Stimulated activated naive B cell treated with anti-CD40 and anti-IgM and Interleukin-4, amounts not matched to agents 10 μg/mL and 1 μg/mL and 100 μg/mL, for 72 hours (primary cell): ENCODE results near the gene UTRN.
A peak's percentile ranks its signal among the peaks of the same experiment; 100 is the strongest.

ENCODE experiments used
- ATAC-seq, 2 donors: fragments of 150-1000 bp; cut with Tn5 transposase; replicated peaks; 2 replicates each; pipeline ENCODE4 v1.10.0; 2021; ENCODE audit warnings: moderate library complexity in 1 of 2
- DNase-seq: peaks from one replicate; pipeline ENCODE4 v3.0.0; 2021
- H3K27ac Mint-ChIP-seq: one replicate; pipeline ENCODE4 v1.8.0; 2022; ENCODE audit warnings: mild to moderate bottlenecking, mixed read lengths
- H3K27me3 Mint-ChIP-seq, 2 donors: one replicate each; pipeline ENCODE4 v1.8.0; 2022; ENCODE audit warnings: mixed read lengths in 2 of 2
- H3K36me3 Mint-ChIP-seq, 2 donors: one replicate each; pipeline ENCODE4 v1.8.0; 2022; ENCODE audit warnings: mixed read lengths in 2 of 2, mild to moderate bottlenecking in 1 of 2
- H3K4me1 Mint-ChIP-seq, 2 donors: one replicate each; pipeline ENCODE4 v1.8.0; 2022; ENCODE audit warnings: mixed read lengths in 2 of 2, mild to moderate bottlenecking in 1 of 2
- H3K4me3 Mint-ChIP-seq, 2 donors: one replicate each; pipeline ENCODE4 v1.8.0; 2022; ENCODE audit warnings: mild to moderate bottlenecking in 2 of 2, mixed read lengths in 2 of 2, moderate library complexity in 1 of 2
- H3K9me3 Mint-ChIP-seq, 2 donors: one replicate each; pipeline ENCODE4 v1.8.0; 2022; ENCODE audit warnings: mixed read lengths in 2 of 2, mild to moderate bottlenecking in 1 of 2

Gene UTRN

DNA sequence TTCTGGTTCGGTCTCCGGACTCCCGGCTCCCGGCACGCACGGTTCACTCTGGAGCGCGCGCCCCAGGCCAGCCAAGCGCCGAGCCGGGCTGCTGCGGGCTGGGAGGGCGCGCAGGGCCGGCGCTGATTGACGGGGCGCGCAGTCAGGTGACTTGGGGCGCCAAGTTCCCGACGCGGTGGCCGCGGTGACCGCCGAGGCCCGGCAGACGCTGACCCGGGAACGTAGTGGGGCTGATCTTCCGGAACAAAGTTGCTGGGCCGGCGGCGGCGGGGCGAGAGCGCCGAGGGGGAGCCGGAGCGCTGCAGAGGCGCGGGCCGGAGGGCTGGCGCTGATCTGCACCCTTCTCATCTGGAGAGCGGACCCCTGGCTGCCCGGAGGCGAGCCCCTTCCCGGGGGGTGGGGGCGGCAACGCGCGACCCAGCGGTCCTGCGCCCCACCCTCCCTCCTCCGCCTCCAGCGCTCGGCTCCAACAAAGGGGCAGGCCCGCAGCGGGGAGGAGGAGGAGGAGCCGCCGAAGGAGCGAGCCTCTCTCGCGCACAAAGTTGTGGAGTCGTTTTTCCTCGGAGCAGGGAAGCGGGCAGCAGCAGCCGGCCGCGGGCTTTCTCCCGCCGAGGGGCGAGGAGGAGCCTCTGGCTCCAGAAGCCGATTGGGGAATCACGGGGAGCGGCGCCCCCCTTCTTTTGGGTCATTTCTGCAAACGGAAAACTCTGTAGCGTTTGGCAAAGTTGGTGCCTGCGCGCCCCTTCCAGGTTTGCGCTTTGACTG lies at the start of gene UTRN:
Gene UTRN (plus strand): TSS at position 553 of the 765 bp plus-strand sequence. CDS start 6,494 bp downstream, outside the sequence.
- Mint-ChIP-seq H3K27ac (peak within 1 kb of the TSS; percentile 87), H3K9me3 (no peaks in the 10 kb centered on the region), H3K36me3 (peaks cover 0 to 4% of the 10 kb centered on the region in 2 donors), H3K4me1 (peaks cover 6 to 22% of the 10 kb centered on the region in 2 donors), H3K4me3 (peak within 1 kb of the TSS; percentile 96 to 97), H3K27me3 (peaks cover 16 to 22% of the 10 kb centered on the region in 2 donors)
- DNase-seq (peak; percentile 22), ATAC-seq (peak; percentile 70 to 75)

DNA sequence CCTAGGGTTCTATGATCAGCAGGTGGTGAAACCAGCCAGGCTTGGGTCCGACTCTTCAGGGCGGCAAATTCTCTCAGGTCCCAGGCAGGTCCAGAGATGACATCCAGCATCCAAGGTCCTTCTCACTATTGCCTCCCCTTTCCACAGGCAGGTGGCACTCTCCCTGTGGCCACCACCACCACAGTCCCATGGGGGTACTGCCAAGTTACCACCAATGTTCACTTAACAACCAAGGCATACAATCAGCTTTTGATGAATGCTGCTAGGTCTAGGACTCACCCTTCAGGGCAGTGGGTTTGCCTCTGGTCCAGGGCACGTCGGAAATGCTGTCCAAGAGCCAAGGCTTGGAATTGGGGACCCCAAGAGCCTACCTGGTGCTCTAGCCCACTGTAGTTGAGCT lies 40.4 kb upstream of the UTRN start:
- peaks cover 3 to 13% of the 10 kb centered on the region in 2 donors for H3K27me3 Mint-ChIP-seq
- ATAC-seq (peak in 1 of 2 donors; percentile 39), DNase-seq (no peak)

DNA sequence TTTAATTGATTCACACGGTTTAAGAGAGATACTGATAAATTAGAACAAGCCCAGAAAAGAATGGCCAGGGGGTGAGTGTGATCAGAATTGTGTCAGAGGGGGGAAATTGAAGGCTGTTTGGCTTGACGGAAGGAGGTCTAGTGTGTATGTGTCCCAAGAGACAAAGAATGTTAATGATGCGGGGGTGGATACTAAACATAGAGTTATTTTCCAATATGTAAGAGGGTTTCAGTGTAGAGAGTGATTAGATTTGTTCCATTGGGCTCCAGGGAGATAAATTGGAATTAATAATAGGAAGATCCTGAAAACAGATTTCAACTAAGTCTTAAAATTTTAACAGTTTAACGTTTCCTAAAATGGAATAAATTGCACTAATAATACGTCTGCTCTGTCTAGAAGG lies 38.1 kb upstream of the UTRN start:
- Mint-ChIP-seq H3K27ac (no peak overlapping the region), H3K4me3 (peak overlapping the region in 1 of 2 donors; percentile 0), H3K36me3 (peaks cover 3% of the 10 kb centered on the region in 2 donors), H3K9me3 (peaks cover 0 to 6% of the 10 kb centered on the region in 2 donors), H3K4me1 (peaks cover 14 to 21% of the 10 kb centered on the region in 2 donors), H3K27me3 (peaks cover 3 to 13% of the 10 kb centered on the region in 2 donors)
- DNase-seq: no peak
- ATAC-seq: peak in 1 of 2 donors; percentile 24

More for the DNA sequence above, 40.4 kb upstream of the UTRN start:
- Mint-ChIP-seq H3K4me3 (no peak overlapping the region), H3K27ac (no peak overlapping the region), H3K4me1 (peaks cover 14 to 21% of the 10 kb centered on the region in 2 donors), H3K36me3 (peaks cover 3% of the 10 kb centered on the region in 2 donors), H3K9me3 (peaks cover 0 to 6% of the 10 kb centered on the region in 2 donors)

DNA sequence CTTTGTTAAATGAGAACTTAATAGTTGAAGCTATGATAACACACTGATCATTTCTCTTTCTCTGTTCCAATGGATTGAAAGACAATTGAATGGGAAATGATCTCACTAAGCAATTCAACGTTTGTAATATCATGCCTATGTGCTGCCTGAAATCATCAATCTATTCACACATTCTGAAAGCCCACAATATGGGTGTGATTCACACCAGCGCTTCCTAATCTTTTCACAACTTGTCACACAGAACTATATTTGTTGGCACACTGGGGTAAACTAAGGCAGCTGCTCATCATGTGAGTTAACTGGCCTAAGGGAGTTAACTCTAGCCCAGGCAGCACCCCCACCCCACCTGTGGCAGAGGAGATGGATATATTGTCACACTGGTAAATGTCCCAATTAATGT lies 37.1 kb upstream of the UTRN start:
- ATAC-seq: peak in 1 of 2 donors; percentile 19
- peaks cover 3% of the 10 kb centered on the region in 2 donors for H3K36me3 Mint-ChIP-seq
- H3K9me3 Mint-ChIP-seq: peaks cover 0 to 6% of the 10 kb centered on the region in 2 donors
- H3K27ac Mint-ChIP-seq: no peak overlapping the region
- peaks cover 14 to 21% of the 10 kb centered on the region in 2 donors for H3K4me1 Mint-ChIP-seq
- no peak overlapping the region for H3K4me3 Mint-ChIP-seq
- H3K27me3 Mint-ChIP-seq: peaks cover 3 to 13% of the 10 kb centered on the region in 2 donors
- no peak for DNase-seq

DNA sequence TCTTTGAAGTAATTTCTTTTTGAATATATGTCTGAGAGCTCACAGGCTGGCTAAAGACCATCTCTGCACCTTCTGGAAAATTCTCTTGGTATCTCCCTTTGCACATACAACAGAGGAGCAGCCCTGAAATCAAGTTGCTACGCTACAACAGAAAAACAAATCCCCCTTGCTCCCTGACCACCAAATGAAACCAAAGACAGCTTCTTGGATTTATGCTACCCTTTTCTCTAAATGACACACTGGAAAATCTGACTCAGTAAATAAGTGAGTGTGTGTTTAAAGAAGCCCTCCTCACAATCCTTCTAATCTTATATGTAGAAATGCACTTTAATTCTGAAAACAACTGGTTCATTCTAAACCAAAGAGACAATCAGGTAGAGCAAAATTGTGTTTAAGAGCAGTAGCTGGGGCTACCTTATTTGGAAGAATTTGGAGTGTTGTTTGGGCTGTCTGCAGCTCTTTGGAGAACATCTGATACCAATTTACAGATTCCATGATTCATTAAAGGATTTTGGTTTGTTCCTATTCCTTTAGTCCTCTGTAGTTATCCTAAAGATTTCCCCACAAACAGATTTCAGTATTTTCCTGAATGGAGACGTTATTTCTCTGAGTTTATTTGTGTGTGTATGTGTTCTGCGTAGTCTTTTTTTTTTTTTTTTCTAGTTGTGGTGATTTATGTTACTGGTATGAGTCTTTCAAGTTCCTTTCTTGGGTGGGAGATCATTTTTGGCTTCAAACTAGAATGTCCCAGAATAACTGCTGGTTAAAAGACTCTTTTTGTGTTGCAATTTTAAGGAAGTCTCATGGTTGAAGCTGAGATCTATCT lies 36.4 kb upstream of the UTRN start:
- H3K27me3 Mint-ChIP-seq: peaks cover 3 to 13% of the 10 kb centered on the region in 2 donors
- DNase-seq: no peak
- H3K4me1 Mint-ChIP-seq: peaks cover 14 to 21% of the 10 kb centered on the region in 2 donors
- H3K27ac Mint-ChIP-seq: peak overlapping the region; percentile 47
- peaks cover 0 to 6% of the 10 kb centered on the region in 2 donors for H3K9me3 Mint-ChIP-seq
- no peak overlapping the region for H3K4me3 Mint-ChIP-seq
- H3K36me3 Mint-ChIP-seq: peaks cover 3% of the 10 kb centered on the region in 2 donors
- peak; percentile 58 to 81 for ATAC-seq

DNA sequence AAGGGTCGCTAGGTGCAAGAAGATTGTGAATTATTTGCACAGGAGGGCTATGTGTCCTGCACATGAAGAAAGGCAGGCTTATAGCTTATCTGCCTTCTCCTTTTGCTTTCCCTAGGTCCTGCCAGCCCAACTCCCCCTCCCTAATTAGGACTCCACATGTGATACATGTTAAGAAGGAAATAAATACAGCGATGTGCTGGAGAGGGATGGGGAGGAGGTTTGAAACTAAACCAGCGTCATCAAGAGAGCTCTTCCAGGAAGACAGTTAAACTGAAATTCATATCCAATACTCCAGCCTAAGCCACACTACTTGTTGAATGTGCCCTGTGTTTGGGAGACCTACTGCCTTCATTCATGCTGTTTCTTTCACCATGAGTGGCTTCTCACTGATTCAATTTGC lies 34.9 kb upstream of the UTRN start:
- Mint-ChIP-seq H3K36me3 (peaks cover 3% of the 10 kb centered on the region in 2 donors), H3K27me3 (peaks cover 0 to 13% of the 10 kb centered on the region in 2 donors), H3K9me3 (peaks cover 0 to 6% of the 10 kb centered on the region in 2 donors), H3K4me3 (no peak overlapping the region), H3K27ac (no peak overlapping the region), H3K4me1 (peaks cover 14 to 21% of the 10 kb centered on the region in 2 donors)
- ATAC-seq: no peak
- no peak for DNase-seq

DNA sequence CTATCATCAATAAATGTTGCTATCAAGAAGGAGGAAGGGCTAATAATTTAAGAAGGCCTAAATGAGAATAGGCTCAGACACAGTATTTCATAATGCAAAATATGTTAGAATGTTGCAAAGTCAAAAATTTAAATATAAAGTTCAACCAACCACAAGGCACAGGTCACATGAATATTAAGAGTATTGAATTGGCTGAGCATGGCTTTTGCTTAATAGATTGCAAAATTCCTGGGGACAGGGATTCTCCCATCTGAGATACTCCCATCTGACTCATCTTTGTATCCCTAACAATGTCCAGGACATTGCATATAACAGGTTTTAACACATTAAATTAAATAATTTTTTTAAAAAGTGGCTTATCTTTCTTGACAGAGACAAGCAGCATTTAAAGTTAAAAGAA lies 32.9 kb upstream of the UTRN start:
- H3K4me1 Mint-ChIP-seq: peaks cover 10 to 14% of the 10 kb centered on the region in 2 donors
- no peak for DNase-seq
- ATAC-seq: no peak
- H3K9me3 Mint-ChIP-seq: no peaks in the 10 kb centered on the region
- no peak overlapping the region for H3K27ac Mint-ChIP-seq
- H3K27me3 Mint-ChIP-seq: peaks cover 0 to 6% of the 10 kb centered on the region in 2 donors
- no peak overlapping the region for H3K4me3 Mint-ChIP-seq
- no peaks in the 10 kb centered on the region for H3K36me3 Mint-ChIP-seq

DNA sequence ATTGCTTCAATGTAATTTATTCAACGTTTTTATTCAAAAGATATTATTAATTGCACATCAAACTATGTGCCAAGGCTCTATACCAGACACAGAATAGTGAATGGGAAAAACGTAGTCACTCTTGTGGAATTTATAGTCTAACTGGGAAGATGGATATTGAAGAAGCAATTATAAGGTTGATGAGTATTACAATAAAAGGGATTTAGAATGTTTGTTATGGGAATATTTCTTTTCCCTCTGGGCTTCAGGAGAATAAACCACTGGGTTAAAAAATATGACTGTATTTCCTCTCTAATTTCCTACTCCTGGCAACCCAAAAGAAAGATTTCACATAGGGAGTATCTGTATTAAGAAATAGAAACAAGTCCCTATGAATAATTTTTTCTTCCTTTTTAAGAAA lies 25.1 kb upstream of the UTRN start:
- Mint-ChIP-seq H3K9me3 (peaks cover 0 to 1% of the 10 kb centered on the region in 2 donors), H3K4me3 (no peak overlapping the region)

DNA sequence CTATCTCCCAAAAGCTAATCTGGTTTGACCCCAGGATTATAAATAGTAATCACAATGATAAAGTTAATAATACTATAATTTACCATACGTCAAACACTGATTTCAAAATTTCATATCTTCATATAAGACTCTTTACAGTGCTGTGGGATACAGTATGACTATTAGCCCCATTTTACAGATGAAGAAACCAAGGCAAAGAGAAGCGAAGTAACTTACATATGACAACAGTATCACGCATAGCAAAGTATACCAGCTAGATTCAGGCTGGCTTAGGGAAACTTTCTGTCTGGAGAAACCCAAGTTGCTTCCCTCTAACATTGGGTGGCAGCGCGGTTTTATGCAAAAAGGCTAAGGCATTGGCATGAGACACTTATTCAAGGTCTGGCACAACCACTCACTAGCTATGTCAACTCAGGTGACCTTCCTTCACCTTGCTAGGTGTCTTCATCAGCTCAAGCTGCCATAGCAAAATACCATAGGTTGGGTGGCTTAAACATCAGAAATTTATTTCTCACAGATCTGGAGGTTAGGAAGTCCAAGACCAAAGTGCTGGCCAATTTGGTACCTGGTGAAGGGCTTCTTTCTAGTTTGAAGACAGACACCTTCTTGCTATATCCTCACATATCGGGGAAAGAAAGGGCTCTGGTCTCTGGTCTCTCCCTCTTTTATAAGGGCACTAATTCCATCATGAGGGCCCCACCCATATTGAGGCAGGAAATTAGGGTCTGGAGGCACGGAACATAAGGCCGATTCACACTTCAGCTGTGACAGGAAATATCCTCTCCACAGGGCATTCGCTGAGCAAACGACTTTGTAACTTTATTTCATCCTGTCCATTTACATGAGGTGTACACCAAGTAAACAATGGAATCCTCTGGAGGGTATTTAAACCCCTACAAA lies 22.4 kb upstream of the UTRN start:
- ATAC-seq (no peak), DNase-seq (no peak)
- no peak overlapping the region for H3K27ac Mint-ChIP-seq
- peaks cover 3 to 30% of the 10 kb centered on the region in 2 donors for H3K4me1 Mint-ChIP-seq
- H3K4me3 Mint-ChIP-seq: no peak overlapping the region
- no peaks in the 10 kb centered on the region for H3K36me3 Mint-ChIP-seq
- H3K27me3 Mint-ChIP-seq: peaks cover 0 to under 1% of the 10 kb centered on the region in 2 donors
- H3K9me3 Mint-ChIP-seq: no peaks in the 10 kb centered on the region

More for the DNA sequence above, 25.1 kb upstream of the UTRN start:
- ATAC-seq (no peak), DNase-seq (no peak)
- no peaks in the 10 kb centered on the region for H3K36me3 Mint-ChIP-seq
- peaks cover 3 to 17% of the 10 kb centered on the region in 2 donors for H3K4me1 Mint-ChIP-seq
- H3K27me3 Mint-ChIP-seq: peaks cover 0 to 4% of the 10 kb centered on the region in 2 donors
- H3K27ac Mint-ChIP-seq: no peak overlapping the region

DNA sequence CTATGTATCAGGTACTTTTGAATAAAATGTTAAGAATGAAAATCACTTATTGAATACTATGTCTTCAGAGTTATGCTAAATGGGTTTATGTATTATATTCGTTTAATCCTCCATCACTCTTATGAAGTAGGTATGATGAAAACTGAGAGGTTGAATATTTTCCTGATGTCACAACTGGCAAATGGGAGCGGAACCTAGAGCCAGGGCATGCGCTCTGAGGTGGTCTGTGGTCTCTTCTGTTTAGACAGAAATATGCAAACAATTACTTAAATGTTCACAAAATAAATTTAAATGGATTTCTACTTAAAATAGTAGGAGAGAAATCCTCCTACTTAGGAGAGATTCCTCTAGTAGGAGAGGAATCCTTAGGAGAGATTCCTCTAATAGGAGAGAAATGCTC lies 21.3 kb upstream of the UTRN start:
- DNase-seq: no peak

DNA sequence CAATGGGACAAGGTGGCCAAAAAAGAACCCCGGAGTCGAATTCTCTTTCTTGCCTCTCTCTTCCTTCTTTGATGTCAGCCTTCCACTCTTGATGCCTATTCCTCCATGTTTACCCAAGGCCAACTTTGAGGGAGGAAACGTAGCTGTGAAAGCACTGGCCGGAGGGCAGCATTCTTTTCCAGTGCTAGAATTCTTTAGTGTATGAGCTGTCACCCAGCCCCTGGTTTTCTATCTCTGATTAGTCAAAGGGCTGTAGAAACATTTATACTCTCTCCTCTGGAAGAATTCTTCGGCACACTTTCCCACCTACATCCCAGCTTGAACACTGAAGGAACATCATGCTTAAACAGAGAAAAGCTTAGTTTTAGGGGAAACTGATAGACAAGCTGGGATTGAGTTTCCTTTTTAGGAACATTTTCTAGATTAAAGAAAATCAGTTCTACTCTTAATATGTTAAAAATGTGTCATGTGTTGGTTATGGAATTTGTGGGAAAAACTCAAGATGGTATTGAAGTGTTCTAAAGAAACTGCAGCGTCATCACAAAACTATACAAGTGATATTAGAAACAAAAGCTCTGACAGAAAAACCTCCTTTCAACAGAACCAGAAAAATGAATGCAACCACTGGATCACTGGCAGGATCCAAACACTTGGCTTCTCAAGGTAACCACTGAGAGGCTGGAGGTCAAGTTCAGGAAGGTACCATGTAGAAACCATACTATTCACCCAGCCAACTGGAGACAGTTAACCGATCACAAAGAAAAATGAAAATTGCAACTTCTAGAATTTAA lies 20.7 kb upstream of the UTRN start:
- H3K4me1 Mint-ChIP-seq: peaks cover 3 to 30% of the 10 kb centered on the region in 2 donors
- ATAC-seq (no peak), DNase-seq (no peak)
- no peak overlapping the region for H3K4me3 Mint-ChIP-seq
- H3K36me3 Mint-ChIP-seq: no peaks in the 10 kb centered on the region
- no peaks in the 10 kb centered on the region for H3K9me3 Mint-ChIP-seq
- no peaks in the 10 kb centered on the region for H3K27me3 Mint-ChIP-seq
- H3K27ac Mint-ChIP-seq: no peak overlapping the region

More for the DNA sequence above, 21.3 kb upstream of the UTRN start:
- peaks cover 3 to 30% of the 10 kb centered on the region in 2 donors for H3K4me1 Mint-ChIP-seq
- H3K36me3 Mint-ChIP-seq: no peaks in the 10 kb centered on the region
- H3K4me3 Mint-ChIP-seq: no peak overlapping the region
- H3K9me3 Mint-ChIP-seq: no peaks in the 10 kb centered on the region
- H3K27ac Mint-ChIP-seq: no peak overlapping the region
- H3K27me3 Mint-ChIP-seq: no peaks in the 10 kb centered on the region
- ATAC-seq: no peak

DNA sequence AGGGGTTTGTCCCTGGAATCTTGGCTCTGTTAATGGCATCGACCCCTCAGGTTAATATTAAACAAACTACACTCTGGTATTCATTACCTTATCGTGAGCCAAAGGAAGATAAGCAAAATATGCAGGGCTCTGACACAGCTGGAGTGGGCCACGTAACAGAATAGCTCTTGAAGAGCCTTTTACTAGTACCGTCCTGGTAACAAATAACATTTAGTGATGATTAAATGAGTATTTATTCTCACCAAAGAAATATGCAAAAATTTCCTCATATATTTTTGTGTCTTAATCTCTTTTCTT lies 20.1 kb upstream of the UTRN start:
- Mint-ChIP-seq H3K27ac (no peak overlapping the region), H3K36me3 (no peaks in the 10 kb centered on the region), H3K4me3 (no peak overlapping the region), H3K9me3 (no peaks in the 10 kb centered on the region), H3K4me1 (peaks cover 3 to 30% of the 10 kb centered on the region in 2 donors), H3K27me3 (no peaks in the 10 kb centered on the region)
- DNase-seq: no peak
- peak in 1 of 2 donors; percentile 18 for ATAC-seq

DNA sequence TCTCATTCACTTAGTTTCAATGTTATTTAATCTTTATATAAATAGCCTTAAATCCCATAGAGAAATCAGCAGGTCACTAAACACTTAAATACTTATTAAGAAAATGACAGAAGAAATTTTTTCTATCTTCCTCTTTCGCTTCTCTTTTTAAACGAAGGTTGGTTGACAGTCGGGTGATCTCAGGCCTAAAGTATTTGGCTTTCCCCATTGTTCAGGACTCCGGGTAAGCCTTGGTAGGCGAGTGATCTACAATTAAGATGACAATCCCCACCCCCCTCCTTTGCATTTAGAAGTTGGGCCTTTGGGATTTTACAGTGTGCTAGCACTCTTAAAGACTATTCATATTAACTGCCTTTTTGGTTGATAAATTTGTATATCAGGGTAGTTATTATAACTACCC lies 19.7 kb upstream of the UTRN start:
- H3K36me3 Mint-ChIP-seq: no peaks in the 10 kb centered on the region
- no peak overlapping the region for H3K4me3 Mint-ChIP-seq
- H3K27me3 Mint-ChIP-seq: no peaks in the 10 kb centered on the region
- H3K9me3 Mint-ChIP-seq: no peaks in the 10 kb centered on the region
- peaks cover 3 to 30% of the 10 kb centered on the region in 2 donors for H3K4me1 Mint-ChIP-seq
- H3K27ac Mint-ChIP-seq: no peak overlapping the region
- DNase-seq: peak; percentile 35
- ATAC-seq: peak; percentile 93 to 99
